Measurements from ENCODE around the gene RPL19. TPM values are rescaled to one million over a fixed set of nuclear protein-coding genes. Genes with fewer than 3 reads are reported as not detected.

The RPL19 gene
- total and polyA plus RNA-seq, 2 experiments from 2014 or later: 1,594 to 2,627 TPM

- peaks cover 4% of the 10 kb centered on the region; the same call in 2 of the 3 replicates for H3K4me1 Mint-ChIP-seq
- ATAC-seq: no peak
- no peaks in the 10 kb centered on the region for H3K9me3 Mint-ChIP-seq
Measured at GRCh38 chr17:39161962-39162361, 38.1 kb upstream of the RPL19 start.

More at GRCh38 chr17:39161962-39162361, 38.1 kb upstream of the RPL19 start:
- Mint-ChIP-seq H3K4me3 (no peak overlapping the region), H3K27ac (no peak overlapping the region), H3K27me3 (ENCODE audit: insufficient read depth, low read depth, poor library complexity) (peaks cover 29% of the 10 kb centered on the region), H3K36me3 (ENCODE audit: low read depth) (no peaks in the 10 kb centered on the region)
- H3K79me2 ChIP-seq (replicated peaks; ENCODE audit: insufficient read depth): no peaks in the 10 kb centered on the region
- peaks cover 6% of the 10 kb centered on the region; the same call in 1 of the 2 replicates for H3F3A ChIP-seq (replicated peaks; ENCODE audit: low read depth)
- TF ChIP-seq REST (IDR thresholded peaks at IDR 0.05; ENCODE audit: unreplicated experiment): no peak
- no peak for TF ChIP-seq NANOG (IDR thresholded peaks at IDR 0.05; ENCODE audit: borderline replicate concordance)
- TF ChIP-seq POLR2AphosphoS5 (IDR thresholded peaks at IDR 0.05; ENCODE audit: low read depth): no peak
- no peak for TF ChIP-seq EZH2 (IDR thresholded peaks at IDR 0.05; ENCODE audit: low read depth, unreplicated experiment)
- no peak for TF ChIP-seq CREB1 (CRISPR knock-in tag; IDR thresholded peaks at IDR 0.05; ENCODE audit: low read depth)
- no peak for TF ChIP-seq ZNF462 (CRISPR knock-in tag; IDR thresholded peaks at IDR 0.05)
- TF ChIP-seq ZNF114 (CRISPR knock-in tag; IDR thresholded peaks at IDR 0.05): no peak
- TF ChIP-seq EZH2phosphoT487 (IDR thresholded peaks at IDR 0.05; ENCODE audit: unreplicated experiment): no peak
- no peak for TF ChIP-seq ETS1 (IDR thresholded peaks at IDR 0.05)
- TF ChIP-seq JUNB (IDR thresholded peaks at IDR 0.05; ENCODE audit: unreplicated experiment): no peak
- TF ChIP-seq ZNF331 (CRISPR knock-in tag; IDR thresholded peaks at IDR 0.05; ENCODE audit: low read depth): no peak
- no peaks in the 10 kb centered on the region for H3K36me3 ChIP-seq (ENCODE audit: insufficient read depth)
- peaks cover 21% of the 10 kb centered on the region for H3K27me3 ChIP-seq (ENCODE audit: insufficient read depth)
- peaks cover 11% of the 10 kb centered on the region; the same call in 1 of the 2 replicates for H3K4me1 ChIP-seq (ENCODE audit: insufficient read depth)
- H4K20me1 ChIP-seq (replicated peaks; ENCODE audit: insufficient read depth): no peaks in the 10 kb centered on the region
- no peak for DNase-seq (ENCODE audit: low spot score)
- no peak overlapping the region for H3K27ac ChIP-seq (ENCODE audit: low read depth)
- H2AFZ ChIP-seq: no peak overlapping the region
- H3K4me2 ChIP-seq: no peak overlapping the region
- H3K4me3 ChIP-seq: no peak overlapping the region
- no peaks in the 10 kb centered on the region for H3K9me2 ChIP-seq (ENCODE audit: insufficient read depth)
